ENCODE measurements around the gene ABCB10. TPM values are rescaled to one million over a fixed set of nuclear protein-coding genes. Genes with fewer than 3 reads are reported as not detected.
A peak's percentile ranks its signal among the peaks of the same experiment; 100 is the strongest.
"Not testable (repeated sequence)": the region's sequence is repeated elsewhere in the genome, so short reads cannot be mapped to it uniquely, and the experiment has no call there.

ABCB10 gene
- polyA plus RNA-seq, 1 donor (not counting 4 experiments of a cell fraction or from before 2014, with no cell fraction given): 14.3 TPM

- no peak overlapping the region for H3K27ac ChIP-seq (ENCODE audit: control insufficient read depth, insufficient read depth, low read length)
- no peaks in the 10 kb centered on the region for H3K4me1 ChIP-seq (ENCODE audit: control insufficient read depth, extremely low read depth, insufficient read depth, low read length)
- H3K27me3 ChIP-seq (ENCODE audit: control insufficient read depth, extremely low read depth, insufficient read depth, low read length): no peaks in the 10 kb centered on the region
- TF ChIP-seq, protein P1, sequence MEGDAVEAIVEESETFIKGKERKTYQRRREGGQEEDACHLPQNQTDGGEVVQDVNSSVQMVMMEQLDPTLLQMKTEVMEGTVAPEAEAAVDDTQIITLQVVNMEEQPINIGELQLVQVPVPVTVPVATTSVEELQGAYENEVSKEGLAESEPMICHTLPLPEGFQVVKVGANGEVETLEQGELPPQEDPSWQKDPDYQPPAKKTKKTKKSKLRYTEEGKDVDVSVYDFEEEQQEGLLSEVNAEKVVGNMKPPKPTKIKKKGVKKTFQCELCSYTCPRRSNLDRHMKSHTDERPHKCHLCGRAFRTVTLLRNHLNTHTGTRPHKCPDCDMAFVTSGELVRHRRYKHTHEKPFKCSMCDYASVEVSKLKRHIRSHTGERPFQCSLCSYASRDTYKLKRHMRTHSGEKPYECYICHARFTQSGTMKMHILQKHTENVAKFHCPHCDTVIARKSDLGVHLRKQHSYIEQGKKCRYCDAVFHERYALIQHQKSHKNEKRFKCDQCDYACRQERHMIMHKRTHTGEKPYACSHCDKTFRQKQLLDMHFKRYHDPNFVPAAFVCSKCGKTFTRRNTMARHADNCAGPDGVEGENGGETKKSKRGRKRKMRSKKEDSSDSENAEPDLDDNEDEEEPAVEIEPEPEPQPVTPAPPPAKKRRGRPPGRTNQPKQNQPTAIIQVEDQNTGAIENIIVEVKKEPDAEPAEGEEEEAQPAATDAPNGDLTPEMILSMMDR (optimal IDR thresholded peaks at IDR 0.05 in 1 of 3, IDR thresholded peaks at IDR 0.05 in 1 of 3, conservative IDR thresholded peaks at IDR 0.05 in 1 of 3; ENCODE audit: extremely low read depth in 1 of 3, insufficient read depth in 2 of 3, low read length in 3 of 3): peak; percentile 78 to 87 (median 78)
- TF ChIP-seq EZH2 (IDR thresholded peaks at IDR 0.05; ENCODE audit: low read length): no peak
- H3K79me2 ChIP-seq (ENCODE audit: control insufficient read depth, insufficient read depth, low read length): no peaks in the 10 kb centered on the region
- peak overlapping the region; percentile 19 for H2AFZ ChIP-seq (ENCODE audit: control insufficient read depth, low read length)
- H3K36me3 ChIP-seq (ENCODE audit: control insufficient read depth in 2 of 2, extremely low read depth in 1 of 2, insufficient read depth in 2 of 2, low read length in 2 of 2): peaks cover 0 to 6% of the 10 kb centered on the region in 2 experiments
- H3K4me2 ChIP-seq (ENCODE audit: control insufficient read depth, extremely low read depth, insufficient read depth, low read depth, low read length): no peak overlapping the region
- no peak overlapping the region for H3K4me3 ChIP-seq (ENCODE audit: control insufficient read depth in 2 of 3, extremely low read depth in 1 of 3, insufficient read depth in 2 of 3, low read depth in 1 of 3, low read length in 3 of 3)
- peak; percentile 83 for FAIRE-seq
- H3K9me3 ChIP-seq (ENCODE audit: control insufficient read depth, low read depth, low read length): no peaks in the 10 kb centered on the region
- no peak overlapping the region for H3K9ac ChIP-seq (ENCODE audit: control insufficient read depth, extremely low read depth, insufficient read depth, low read length)
- dilution Hi-C loops (cut with MboI; ENCODE audit: extremely low pct_ligation_motif_present, low sequenced_read_pairs): no loop called here
- H4K20me1 ChIP-seq (ENCODE audit: control insufficient read depth, extremely low read depth, insufficient read depth, low read length): no peaks in the 10 kb centered on the region
- no peaks in the 10 kb centered on the region for H3K9me1 ChIP-seq (ENCODE audit: control insufficient read depth, extremely low read depth, insufficient read depth, low read length)
- DNase-seq (ENCODE audit: low read depth, low spot score): peak; percentile 44
These were observed 43.8 kb downstream of the ABCB10 start for GRCh38 chr1:229514578-229515275.

- H3K9ac ChIP-seq (ENCODE audit: control insufficient read depth, extremely low read depth, insufficient read depth, low read length); FAIRE-seq: not testable (repeated sequence)
These were observed 46.9 kb downstream of the ABCB10 start for GRCh38 chr1:229511625-229512024.

DNA sequence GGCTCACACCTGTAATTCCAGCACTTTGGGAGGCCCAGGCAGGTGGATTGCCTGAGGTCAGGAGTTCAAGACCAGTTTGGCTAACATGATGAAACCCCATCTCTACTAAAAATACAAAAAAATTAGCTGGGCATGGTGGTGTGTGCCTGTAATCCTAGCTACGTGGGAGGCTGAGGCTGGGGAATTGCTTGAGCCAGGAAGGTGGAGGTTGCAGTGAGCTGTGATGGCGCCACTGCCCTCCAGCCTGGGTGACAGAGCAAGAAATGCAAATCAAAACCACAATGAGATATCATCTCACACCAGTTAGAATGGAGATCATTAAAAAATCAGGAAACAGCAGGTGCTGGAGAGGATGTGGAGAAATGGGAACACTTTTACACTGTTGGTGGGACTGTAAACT, 47.3 kb downstream of the ABCB10 start:
- H3K36me3 ChIP-seq (ENCODE audit: control insufficient read depth in 2 of 2, extremely low read depth in 1 of 2, insufficient read depth in 2 of 2, low read length in 2 of 2); H3K9ac ChIP-seq (ENCODE audit: control insufficient read depth, extremely low read depth, insufficient read depth, low read length); H2AFZ ChIP-seq (ENCODE audit: control insufficient read depth, low read length); H3K9me1 ChIP-seq (ENCODE audit: control insufficient read depth, extremely low read depth, insufficient read depth, low read length); H3K27me3 ChIP-seq (ENCODE audit: control insufficient read depth, extremely low read depth, insufficient read depth, low read length); FAIRE-seq; H3K9me3 ChIP-seq (ENCODE audit: control insufficient read depth, low read depth, low read length); H4K20me1 ChIP-seq (ENCODE audit: control insufficient read depth, extremely low read depth, insufficient read depth, low read length); dilution Hi-C loops (cut with MboI; ENCODE audit: extremely low pct_ligation_motif_present, low sequenced_read_pairs); H3K4me3 ChIP-seq (ENCODE audit: control insufficient read depth in 2 of 3, extremely low read depth in 1 of 3, insufficient read depth in 2 of 3, low read depth in 1 of 3, low read length in 3 of 3); H3K4me2 ChIP-seq (ENCODE audit: control insufficient read depth, extremely low read depth, insufficient read depth, low read depth, low read length); H3K27ac ChIP-seq (ENCODE audit: control insufficient read depth, insufficient read depth, low read length); DNase-seq (ENCODE audit: low read depth, low spot score): not testable (repeated sequence)
- Histone ChIP-seq H3K4me1 (ENCODE audit: control insufficient read depth, extremely low read depth, insufficient read depth, low read length) (peaks cover 17% of the 10 kb centered on the region), H3K79me2 (ENCODE audit: control insufficient read depth, insufficient read depth, low read length) (peaks cover 16% of the 10 kb centered on the region)

More at GRCh38 chr1:229511625-229512024, 46.9 kb downstream of the ABCB10 start:
- H4K20me1 ChIP-seq (ENCODE audit: control insufficient read depth, extremely low read depth, insufficient read depth, low read length); H3K27me3 ChIP-seq (ENCODE audit: control insufficient read depth, extremely low read depth, insufficient read depth, low read length); DNase-seq (ENCODE audit: low read depth, low spot score); H3K36me3 ChIP-seq (ENCODE audit: control insufficient read depth in 2 of 2, extremely low read depth in 1 of 2, insufficient read depth in 2 of 2, low read length in 2 of 2); H3K27ac ChIP-seq (ENCODE audit: control insufficient read depth, insufficient read depth, low read length); H3K4me2 ChIP-seq (ENCODE audit: control insufficient read depth, extremely low read depth, insufficient read depth, low read depth, low read length); dilution Hi-C loops (cut with MboI; ENCODE audit: extremely low pct_ligation_motif_present, low sequenced_read_pairs); H3K4me3 ChIP-seq (ENCODE audit: control insufficient read depth in 2 of 3, extremely low read depth in 1 of 3, insufficient read depth in 2 of 3, low read depth in 1 of 3, low read length in 3 of 3); H2AFZ ChIP-seq (ENCODE audit: control insufficient read depth, low read length); H3K9me1 ChIP-seq (ENCODE audit: control insufficient read depth, extremely low read depth, insufficient read depth, low read length); H3K9me3 ChIP-seq (ENCODE audit: control insufficient read depth, low read depth, low read length): not testable (repeated sequence)
- peaks cover 12% of the 10 kb centered on the region for H3K79me2 ChIP-seq (ENCODE audit: control insufficient read depth, insufficient read depth, low read length)
- H3K4me1 ChIP-seq (ENCODE audit: control insufficient read depth, extremely low read depth, insufficient read depth, low read length): peaks cover 15% of the 10 kb centered on the region

All from keratinocyte (primary cell).